Measurements from ENCODE around the gene NAV1.

NAV1 gene

GRCh38 chr1:201582705-201583442, 43.9 kb downstream of the NAV1 start:
- DNase-seq (ENCODE audit: extremely low read depth, low read depth): no peak
- no peak for TF ChIP-seq CTCF (IDR thresholded peaks at IDR 0.05; ENCODE audit: low read depth, low read length)

GRCh38 chr1:201583663-201584062, 44.7 kb downstream of the NAV1 start:
- no peak for DNase-seq (ENCODE audit: extremely low read depth, low read depth)

GRCh38 chr1:201584471-201585092, 45.7 kb downstream of the NAV1 start:
- DNase-seq (ENCODE audit: extremely low read depth, low read depth): no peak
- no peak for TF ChIP-seq CTCF (IDR thresholded peaks at IDR 0.05; ENCODE audit: low read depth, low read length)

More at GRCh38 chr1:201583663-201584062, 44.7 kb downstream of the NAV1 start:
- no peak for TF ChIP-seq CTCF (IDR thresholded peaks at IDR 0.05; ENCODE audit: low read depth, low read length)

- no peak for DNase-seq (ENCODE audit: extremely low read depth, low read depth)
- TF ChIP-seq CTCF (IDR thresholded peaks at IDR 0.05; ENCODE audit: low read depth, low read length): no peak
These were observed 46.2 kb downstream of the NAV1 start for GRCh38 chr1:201585093-201585483.

GRCh38 chr1:201585901-201586300, 47.0 kb downstream of the NAV1 start:
- TF ChIP-seq CTCF (IDR thresholded peaks at IDR 0.05; ENCODE audit: low read depth, low read length): no peak
- no peak for DNase-seq (ENCODE audit: extremely low read depth, low read depth)

GRCh38 chr1:201586806-201587205, 47.9 kb downstream of the NAV1 start:
- no peak for DNase-seq (ENCODE audit: extremely low read depth, low read depth)
- no peak for TF ChIP-seq CTCF (IDR thresholded peaks at IDR 0.05; ENCODE audit: low read depth, low read length)

- TF ChIP-seq CTCF (IDR thresholded peaks at IDR 0.05; ENCODE audit: low read depth, low read length): no peak
- no peak for DNase-seq (ENCODE audit: extremely low read depth, low read depth)
These were observed 48.8 kb downstream of the NAV1 start for GRCh38 chr1:201587729-201588128.
